Stromal cell of bone marrow (primary cell): Measurements from ENCODE around the gene ARHGAP40.

Experiments used
- DNase-seq: peaks from one replicate; pipeline ENCODE4 v3.0.0-alpha.2; 2012; ENCODE audit warnings: low read depth

The ARHGAP40 gene

GRCh38 chr20:38650010-38650409 is 48.4 kb downstream of the ARHGAP40 start:
- no peak for DNase-seq

- no peak for DNase-seq
These were observed 49.5 kb downstream of the ARHGAP40 start for GRCh38 chr20:38651154-38651553.

GRCh38 chr20:38651562-38651961 is 50.0 kb downstream of the ARHGAP40 start:
- no peak for DNase-seq

GRCh38 chr20:38652995-38653394 is 51.4 kb downstream of the ARHGAP40 start:
- DNase-seq: no peak

GRCh38 chr20:38657390-38657789 is 55.8 kb downstream of the ARHGAP40 start:
- no peak for DNase-seq

GRCh38 chr20:38658879-38659596 is 57.4 kb downstream of the ARHGAP40 start:
- DNase-seq: no peak

GRCh38 chr20:38659597-38659880 is 57.9 kb downstream of the ARHGAP40 start:
- DNase-seq: no peak

GRCh38 chr20:38660429-38660828 is 58.8 kb downstream of the ARHGAP40 start:
- DNase-seq: no peak

- DNase-seq: no peak
These were observed 62.1 kb downstream of the ARHGAP40 start for GRCh38 chr20:38663660-38664059.

GRCh38 chr20:38664284-38664683 is 62.7 kb downstream of the ARHGAP40 start:
- DNase-seq: no peak

GRCh38 chr20:38665094-38665493 is 63.5 kb downstream of the ARHGAP40 start:
- DNase-seq: no peak

- DNase-seq: no peak
These were observed 64.1 kb downstream of the ARHGAP40 start for GRCh38 chr20:38665506-38666285.

GRCh38 chr20:38667417-38667956 is 65.9 kb downstream of the ARHGAP40 start:
- DNase-seq: no peak

GRCh38 chr20:38669688-38670087 is 68.1 kb downstream of the ARHGAP40 start:
- DNase-seq: no peak

GRCh38 chr20:38670786-38671185 is 69.2 kb downstream of the ARHGAP40 start:
- DNase-seq: no peak

GRCh38 chr20:38671186-38671585 is 69.6 kb downstream of the ARHGAP40 start:
- no peak for DNase-seq

- DNase-seq: no peak
These were observed 70.2 kb downstream of the ARHGAP40 start for GRCh38 chr20:38671701-38672292.

GRCh38 chr20:38672504-38672903 is 70.9 kb downstream of the ARHGAP40 start:
- DNase-seq: no peak

- no peak for DNase-seq
These were observed 71.7 kb downstream of the ARHGAP40 start for GRCh38 chr20:38673261-38673660.

- DNase-seq: no peak
These were observed 72.1 kb downstream of the ARHGAP40 start for GRCh38 chr20:38673725-38674091.

- no peak for DNase-seq
These were observed 72.6 kb downstream of the ARHGAP40 start for GRCh38 chr20:38674092-38674764.

- DNase-seq: no peak
These were observed 73.1 kb downstream of the ARHGAP40 start for GRCh38 chr20:38674765-38675133.

- no peak for DNase-seq
These were observed 75.0 kb downstream of the ARHGAP40 start for GRCh38 chr20:38676576-38676975.
